GM12878 (cell line): ENCODE data around the gene FCER2. TPM values are rescaled to one million over a fixed set of nuclear protein-coding genes. Genes with fewer than 3 reads are reported as not detected.

Experiments
- IRF4 ChIP-seq: IDR thresholded peaks from 2 replicates; pipeline ENCODE4 v1.6.1; 2011; ENCODE audit warnings: low read depth, low read length
- JUNB ChIP-seq: IDR thresholded peaks from 2 replicates; pipeline ENCODE4 v1.6.1; 2016; ENCODE audit warnings: antibody characterized with exemption, mild to moderate bottlenecking
- KLF5 ChIP-seq: fragments of 450-650 bp; IDR thresholded peaks from 2 replicates; pipeline ENCODE4 v1.6.1; 2014; ENCODE audit warnings: mild to moderate bottlenecking; ENCODE audit not compliant: partially characterized antibody
- RAD51 ChIP-seq: fragments of 450-650 bp; IDR thresholded peaks from 2 replicates; pipeline ENCODE4 v1.6.1; 2016; ENCODE audit warnings: moderate library complexity, mild to moderate bottlenecking, inconsistent platforms
- RB1 ChIP-seq: fragments of 450-650 bp; formaldehyde crosslinking; IDR thresholded peaks from 2 replicates; pipeline ENCODE4 v1.6.1; 2017; ENCODE audit warnings: mild to moderate bottlenecking, borderline replicate concordance
- RCOR1 ChIP-seq: conservative IDR thresholded peaks from 2 replicates; pipeline ENCODE4 v1.6.1; 2012; ENCODE audit warnings: low read depth, low read length, improper control_type of control experiment
- RFX5 ChIP-seq: IDR thresholded peaks from 2 replicates; pipeline ENCODE4 v1.6.1; 2011; ENCODE audit warnings: low read depth, low read length, improper control_type of control experiment
- SP1 ChIP-seq: IDR thresholded peaks from one replicate; pipeline ENCODE4 v1.6.1; 2011; ENCODE audit warnings: low read depth, low read length
- STAT3 ChIP-seq: IDR thresholded peaks from 2 replicates; pipeline ENCODE4 v1.6.1; 2011; ENCODE audit warnings: low read depth, low read length, improper control_type of control experiment
- SUPT20H ChIP-seq: IDR thresholded peaks from 2 replicates; pipeline ENCODE4 v1.6.1; 2011; ENCODE audit warnings: low read depth, mild to moderate bottlenecking, low read length, moderate library complexity, borderline replicate concordance; ENCODE audit not compliant: control insufficient read depth
- TCF7 ChIP-seq: IDR thresholded peaks from 2 replicates; pipeline ENCODE4 v1.6.1; 2014; ENCODE audit warnings: antibody characterized with exemption, borderline replicate concordance
- ZZZ3 ChIP-seq: IDR thresholded peaks from 2 replicates; pipeline ENCODE4 v1.6.1; 2011; ENCODE audit warnings: low read depth; ENCODE audit not compliant: control insufficient read depth, insufficient read length
- polyA plus RNA-seq, 11 experiments: library from polyadenylated mRNA; depleted of rRNA in 4 of 11; unstranded in 6 of 11; stranded (reverse) in 5 of 11; fragments of >200 nt; fragmentation: Nextera tagmentation in 4 of 11; fragmentation: Illumina TruSeq in 1 of 11; extraction: Ambion mirVana in 4 of 11; extraction: Trizol in 1 of 11; gene quantifications; 1 replicate in 1 of 11; 2 replicates in 10 of 11; pipeline versions ENCODE4 v1.2.1 to v1.2.3, GENCODE V29; 2011 to 2016; ENCODE audit warnings: inconsistent platforms in 2 of 11, missing spikeins in 2 of 11, low read depth in 1 of 11
- total RNA-seq, 4 experiments: library from RNA; depleted of rRNA in 3 of 4; stranded (reverse); fragments of >200 nt in 3 of 4; fragmentation: Illumina TruSeq in 1 of 4; extraction: Trizol in 1 of 4; gene quantifications; 2 replicates each; pipeline versions ENCODE4 v1.2.1 to v1.2.3, GENCODE V29; 2013 to 2021
- TF ChIP-seq, protein P1 (sequence below): fragments of 450-650 bp; IDR thresholded peaks from 2 replicates; pipeline ENCODE4 v1.6.1; 2014; ENCODE audit warnings: mild to moderate bottlenecking
- TF ChIP-seq, protein P2 (sequence below): fragments of 450-650 bp; conservative IDR thresholded peaks from 2 replicates; pipeline ENCODE4 v1.6.1; 2017; ENCODE audit warnings: mild to moderate bottlenecking, moderate library complexity
- TF ChIP-seq, protein P3 (sequence below): IDR thresholded peaks from 2 replicates; pipeline ENCODE4 v1.6.1; 2012; ENCODE audit warnings: low read depth, low read length, improper control_type of control experiment
- TF ChIP-seq, protein P4 (sequence below): fragments of 450-650 bp; IDR thresholded peaks from 2 replicates; pipeline ENCODE4 v1.6.1; 2017; ENCODE audit warnings: mild to moderate bottlenecking
- TF ChIP-seq, protein P5 (sequence below): IDR thresholded peaks from 2 replicates; pipeline ENCODE4 v1.6.1; 2011; ENCODE audit warnings: borderline replicate concordance, low read depth, mild to moderate bottlenecking, moderate library complexity, low read length; ENCODE audit not compliant: insufficient read depth, poor library complexity, severe bottlenecking
- TF ChIP-seq, protein P6 (sequence below): fragments of 450-650 bp; formaldehyde crosslinking; IDR thresholded peaks from 2 replicates; pipeline ENCODE4 v1.4.0; 2020; ENCODE audit warnings: mild to moderate bottlenecking, moderate library complexity

FCER2 gene
- total and polyA plus RNA-seq, 10 of the 15 experiments (the other 5 are each of a cell fraction or from before 2014, with no cell fraction given), result 44.0 to 424 (median 241) TPM

DNA sequence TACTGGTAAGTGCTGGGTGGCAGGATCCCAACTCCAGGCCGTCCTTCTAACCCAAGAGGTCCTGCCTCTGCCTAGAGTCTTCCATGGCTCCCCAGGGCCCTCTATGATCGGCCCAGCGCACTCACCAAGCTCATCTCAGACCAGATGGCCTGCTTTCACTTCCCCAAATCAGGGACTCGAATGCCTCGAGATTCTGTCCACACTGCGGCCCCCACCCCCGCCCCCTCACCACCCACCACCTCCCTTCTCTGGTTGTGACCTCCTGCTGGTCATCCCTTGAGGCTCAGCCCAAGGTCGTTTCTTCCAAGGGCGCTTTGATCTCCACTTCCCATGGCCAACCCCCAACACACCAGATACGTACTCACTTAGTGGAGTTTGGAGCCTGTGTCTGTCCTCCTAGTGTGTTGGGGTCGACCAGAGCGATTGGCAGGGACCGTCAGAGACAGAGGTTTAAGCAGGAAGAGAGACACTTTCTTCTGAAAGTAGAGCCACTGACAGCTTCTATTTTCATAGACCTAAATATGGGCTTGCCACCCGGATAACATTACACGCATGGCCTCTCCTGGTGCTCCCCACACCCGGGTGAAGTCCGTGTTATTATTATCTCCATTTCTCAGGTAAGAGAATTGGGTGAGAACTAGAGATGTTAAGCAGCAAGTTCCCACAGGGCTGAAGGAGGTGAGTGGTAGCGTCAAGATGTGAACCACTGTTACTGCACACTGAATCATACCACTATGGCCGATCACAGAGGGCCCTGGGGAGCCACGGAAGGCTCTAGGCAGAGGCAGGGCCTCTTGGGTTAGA is at the start of gene FCER2 (continued):
- TF ChIP-seq, protein P1, sequence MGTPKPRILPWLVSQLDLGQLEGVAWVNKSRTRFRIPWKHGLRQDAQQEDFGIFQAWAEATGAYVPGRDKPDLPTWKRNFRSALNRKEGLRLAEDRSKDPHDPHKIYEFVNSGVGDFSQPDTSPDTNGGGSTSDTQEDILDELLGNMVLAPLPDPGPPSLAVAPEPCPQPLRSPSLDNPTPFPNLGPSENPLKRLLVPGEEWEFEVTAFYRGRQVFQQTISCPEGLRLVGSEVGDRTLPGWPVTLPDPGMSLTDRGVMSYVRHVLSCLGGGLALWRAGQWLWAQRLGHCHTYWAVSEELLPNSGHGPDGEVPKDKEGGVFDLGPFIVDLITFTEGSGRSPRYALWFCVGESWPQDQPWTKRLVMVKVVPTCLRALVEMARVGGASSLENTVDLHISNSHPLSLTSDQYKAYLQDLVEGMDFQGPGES, result no peak
- TF ChIP-seq, protein P2, sequence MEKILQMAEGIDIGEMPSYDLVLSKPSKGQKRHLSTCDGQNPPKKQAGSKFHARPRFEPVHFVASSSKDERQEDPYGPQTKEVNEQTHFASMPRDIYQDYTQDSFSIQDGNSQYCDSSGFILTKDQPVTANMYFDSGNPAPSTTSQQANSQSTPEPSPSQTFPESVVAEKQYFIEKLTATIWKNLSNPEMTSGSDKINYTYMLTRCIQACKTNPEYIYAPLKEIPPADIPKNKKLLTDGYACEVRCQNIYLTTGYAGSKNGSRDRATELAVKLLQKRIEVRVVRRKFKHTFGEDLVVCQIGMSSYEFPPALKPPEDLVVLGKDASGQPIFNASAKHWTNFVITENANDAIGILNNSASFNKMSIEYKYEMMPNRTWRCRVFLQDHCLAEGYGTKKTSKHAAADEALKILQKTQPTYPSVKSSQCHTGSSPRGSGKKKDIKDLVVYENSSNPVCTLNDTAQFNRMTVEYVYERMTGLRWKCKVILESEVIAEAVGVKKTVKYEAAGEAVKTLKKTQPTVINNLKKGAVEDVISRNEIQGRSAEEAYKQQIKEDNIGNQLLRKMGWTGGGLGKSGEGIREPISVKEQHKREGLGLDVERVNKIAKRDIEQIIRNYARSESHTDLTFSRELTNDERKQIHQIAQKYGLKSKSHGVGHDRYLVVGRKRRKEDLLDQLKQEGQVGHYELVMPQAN, result peak; percentile 86
- TF ChIP-seq RFX5 (no peak), TCF7 (peak; percentile 85), SP1 (peak; percentile 8), JUNB (peak; percentile 33), RAD51 (no peak), STAT3 (no peak), RB1 (0 out of 2 replicates have a peak, but pooled peaks have one; percentile 50), ZZZ3 (no peak), KLF5 (no peak), RCOR1 (peak; percentile 86; the same call in 1 of the 2 replicates), SUPT20H (no peak), IRF4 (peak; percentile 92)
- TF ChIP-seq, protein P3, sequence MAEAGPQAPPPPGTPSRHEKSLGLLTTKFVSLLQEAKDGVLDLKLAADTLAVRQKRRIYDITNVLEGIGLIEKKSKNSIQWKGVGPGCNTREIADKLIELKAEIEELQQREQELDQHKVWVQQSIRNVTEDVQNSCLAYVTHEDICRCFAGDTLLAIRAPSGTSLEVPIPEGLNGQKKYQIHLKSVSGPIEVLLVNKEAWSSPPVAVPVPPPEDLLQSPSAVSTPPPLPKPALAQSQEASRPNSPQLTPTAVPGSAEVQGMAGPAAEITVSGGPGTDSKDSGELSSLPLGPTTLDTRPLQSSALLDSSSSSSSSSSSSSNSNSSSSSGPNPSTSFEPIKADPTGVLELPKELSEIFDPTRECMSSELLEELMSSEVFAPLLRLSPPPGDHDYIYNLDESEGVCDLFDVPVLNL, result no peak
- TF ChIP-seq, protein P4, sequence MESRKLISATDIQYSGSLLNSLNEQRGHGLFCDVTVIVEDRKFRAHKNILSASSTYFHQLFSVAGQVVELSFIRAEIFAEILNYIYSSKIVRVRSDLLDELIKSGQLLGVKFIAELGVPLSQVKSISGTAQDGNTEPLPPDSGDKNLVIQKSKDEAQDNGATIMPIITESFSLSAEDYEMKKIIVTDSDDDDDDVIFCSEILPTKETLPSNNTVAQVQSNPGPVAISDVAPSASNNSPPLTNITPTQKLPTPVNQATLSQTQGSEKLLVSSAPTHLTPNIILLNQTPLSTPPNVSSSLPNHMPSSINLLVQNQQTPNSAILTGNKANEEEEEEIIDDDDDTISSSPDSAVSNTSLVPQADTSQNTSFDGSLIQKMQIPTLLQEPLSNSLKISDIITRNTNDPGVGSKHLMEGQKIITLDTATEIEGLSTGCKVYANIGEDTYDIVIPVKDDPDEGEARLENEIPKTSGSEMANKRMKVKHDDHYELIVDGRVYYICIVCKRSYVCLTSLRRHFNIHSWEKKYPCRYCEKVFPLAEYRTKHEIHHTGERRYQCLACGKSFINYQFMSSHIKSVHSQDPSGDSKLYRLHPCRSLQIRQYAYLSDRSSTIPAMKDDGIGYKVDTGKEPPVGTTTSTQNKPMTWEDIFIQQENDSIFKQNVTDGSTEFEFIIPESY, result no peak
- TF ChIP-seq, protein P5, sequence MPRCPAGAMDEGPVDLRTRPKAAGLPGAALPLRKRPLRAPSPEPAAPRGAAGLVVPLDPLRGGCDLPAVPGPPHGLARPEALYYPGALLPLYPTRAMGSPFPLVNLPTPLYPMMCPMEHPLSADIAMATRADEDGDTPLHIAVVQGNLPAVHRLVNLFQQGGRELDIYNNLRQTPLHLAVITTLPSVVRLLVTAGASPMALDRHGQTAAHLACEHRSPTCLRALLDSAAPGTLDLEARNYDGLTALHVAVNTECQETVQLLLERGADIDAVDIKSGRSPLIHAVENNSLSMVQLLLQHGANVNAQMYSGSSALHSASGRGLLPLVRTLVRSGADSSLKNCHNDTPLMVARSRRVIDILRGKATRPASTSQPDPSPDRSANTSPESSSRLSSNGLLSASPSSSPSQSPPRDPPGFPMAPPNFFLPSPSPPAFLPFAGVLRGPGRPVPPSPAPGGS, result peak; percentile 98
- TF ChIP-seq, protein P6, sequence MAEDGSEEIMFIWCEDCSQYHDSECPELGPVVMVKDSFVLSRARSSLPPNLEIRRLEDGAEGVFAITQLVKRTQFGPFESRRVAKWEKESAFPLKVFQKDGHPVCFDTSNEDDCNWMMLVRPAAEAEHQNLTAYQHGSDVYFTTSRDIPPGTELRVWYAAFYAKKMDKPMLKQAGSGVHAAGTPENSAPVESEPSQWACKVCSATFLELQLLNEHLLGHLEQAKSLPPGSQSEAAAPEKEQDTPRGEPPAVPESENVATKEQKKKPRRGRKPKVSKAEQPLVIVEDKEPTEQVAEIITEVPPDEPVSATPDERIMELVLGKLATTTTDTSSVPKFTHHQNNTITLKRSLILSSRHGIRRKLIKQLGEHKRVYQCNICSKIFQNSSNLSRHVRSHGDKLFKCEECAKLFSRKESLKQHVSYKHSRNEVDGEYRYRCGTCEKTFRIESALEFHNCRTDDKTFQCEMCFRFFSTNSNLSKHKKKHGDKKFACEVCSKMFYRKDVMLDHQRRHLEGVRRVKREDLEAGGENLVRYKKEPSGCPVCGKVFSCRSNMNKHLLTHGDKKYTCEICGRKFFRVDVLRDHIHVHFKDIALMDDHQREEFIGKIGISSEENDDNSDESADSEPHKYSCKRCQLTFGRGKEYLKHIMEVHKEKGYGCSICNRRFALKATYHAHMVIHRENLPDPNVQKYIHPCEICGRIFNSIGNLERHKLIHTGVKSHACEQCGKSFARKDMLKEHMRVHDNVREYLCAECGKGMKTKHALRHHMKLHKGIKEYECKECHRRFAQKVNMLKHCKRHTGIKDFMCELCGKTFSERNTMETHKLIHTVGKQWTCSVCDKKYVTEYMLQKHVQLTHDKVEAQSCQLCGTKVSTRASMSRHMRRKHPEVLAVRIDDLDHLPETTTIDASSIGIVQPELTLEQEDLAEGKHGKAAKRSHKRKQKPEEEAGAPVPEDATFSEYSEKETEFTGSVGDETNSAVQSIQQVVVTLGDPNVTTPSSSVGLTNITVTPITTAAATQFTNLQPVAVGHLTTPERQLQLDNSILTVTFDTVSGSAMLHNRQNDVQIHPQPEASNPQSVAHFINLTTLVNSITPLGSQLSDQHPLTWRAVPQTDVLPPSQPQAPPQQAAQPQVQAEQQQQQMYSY (CRISPR knock-in tag), result no peak
